ENCODE measurements around the gene AGAP3. TPM values are rescaled to one million over a fixed set of nuclear protein-coding genes. Genes with fewer than 3 reads are reported as not detected.

AGAP3 gene
- total and polyA plus RNA-seq, 4 donors: 45.7 to 247 (median 134) TPM

- DNase-seq (ENCODE audit: low read depth in 4 of 6, low spot score in 6 of 6): peak in 2 of 6 donors; percentile 72 to 73
- Histone ChIP-seq H3K4me1 (ENCODE audit: control insufficient read depth, insufficient read depth, low read length) (peaks cover 70% of the 10 kb centered on the region), H3K27me3 (ENCODE audit: control insufficient read depth, insufficient read depth, low read length) (no peaks in the 10 kb centered on the region), H3K36me3 (ENCODE audit: control insufficient read depth, insufficient read depth, low read length) (peaks cover 35% of the 10 kb centered on the region), H3K27ac (ENCODE audit: low read depth, low read length) (peak overlapping the region; percentile 80), H3K9me3 (ENCODE audit: control insufficient read depth, insufficient read depth, low read length) (no peaks in the 10 kb centered on the region), H3K4me3 (ENCODE audit: low read depth, low read length) (peak overlapping the region; percentile 74)
- WGBS (ENCODE audit: insufficient coverage): 0% methylated on average over 56 of the region's 56 CpGs
These were observed 548 bp downstream of the AGAP3 start for GRCh38 chr7:151086802-151087244.

GRCh38 chr7:151087245-151088018 is 1.2 kb downstream of the AGAP3 start:
- peaks cover 64% of the 10 kb centered on the region for H3K4me1 ChIP-seq (ENCODE audit: control insufficient read depth, insufficient read depth, low read length)
- H3K27me3 ChIP-seq (ENCODE audit: control insufficient read depth, insufficient read depth, low read length): no peaks in the 10 kb centered on the region
- peak overlapping the region; percentile 74 for H3K4me3 ChIP-seq (ENCODE audit: low read depth, low read length)
- peak overlapping the region; percentile 80 for H3K27ac ChIP-seq (ENCODE audit: low read depth, low read length)
- peaks cover 35% of the 10 kb centered on the region for H3K36me3 ChIP-seq (ENCODE audit: control insufficient read depth, insufficient read depth, low read length)
- no peaks in the 10 kb centered on the region for H3K9me3 ChIP-seq (ENCODE audit: control insufficient read depth, insufficient read depth, low read length)
- peak in 2 of 6 donors; percentile 76 to 87 for DNase-seq (ENCODE audit: low read depth in 4 of 6, low spot score in 6 of 6)
- under 1% methylated on average over 70 of the region's 70 CpGs for WGBS (ENCODE audit: insufficient coverage)

- DNase-seq (ENCODE audit: low read depth in 4 of 6, low spot score in 6 of 6): peak in 2 of 6 donors; percentile 31 to 55
- Histone ChIP-seq H3K27ac (ENCODE audit: low read depth, low read length) (peak overlapping the region; percentile 73), H3K9me3 (ENCODE audit: control insufficient read depth, insufficient read depth, low read length) (no peaks in the 10 kb centered on the region), H3K27me3 (ENCODE audit: control insufficient read depth, insufficient read depth, low read length) (no peaks in the 10 kb centered on the region), H3K4me1 (ENCODE audit: control insufficient read depth, insufficient read depth, low read length) (peaks cover 57% of the 10 kb centered on the region), H3K4me3 (ENCODE audit: low read depth, low read length) (peak overlapping the region; percentile 74), H3K36me3 (ENCODE audit: control insufficient read depth, insufficient read depth, low read length) (peaks cover 34% of the 10 kb centered on the region)
- WGBS (ENCODE audit: insufficient coverage): 19% methylated on average over 11 of the region's 16 CpGs
These were observed 2.0 kb downstream of the AGAP3 start for GRCh38 chr7:151088019-151088855.

GRCh38 chr7:151088856-151089699 is 2.8 kb downstream of the AGAP3 start:
- peak in 2 of 6 donors; percentile 13 to 75 for DNase-seq (ENCODE audit: low read depth in 4 of 6, low spot score in 6 of 6)

GRCh38 chr7:151089893-151090730 is 3.8 kb downstream of the AGAP3 start:
- H3K27me3 ChIP-seq (ENCODE audit: control insufficient read depth, insufficient read depth, low read length): no peaks in the 10 kb centered on the region
- peaks cover 41% of the 10 kb centered on the region for H3K36me3 ChIP-seq (ENCODE audit: control insufficient read depth, insufficient read depth, low read length)
- peak overlapping the region; percentile 73 for H3K27ac ChIP-seq (ENCODE audit: low read depth, low read length)
- no peaks in the 10 kb centered on the region for H3K9me3 ChIP-seq (ENCODE audit: control insufficient read depth, insufficient read depth, low read length)
- 79% methylated on average over 11 of the region's 22 CpGs for WGBS (ENCODE audit: insufficient coverage)
- peak in 1 of 6 donors; percentile 47 for DNase-seq (ENCODE audit: low read depth in 4 of 6, low spot score in 6 of 6)
- H3K4me1 ChIP-seq (ENCODE audit: control insufficient read depth, insufficient read depth, low read length): peaks cover 55% of the 10 kb centered on the region
- no peak overlapping the region for H3K4me3 ChIP-seq (ENCODE audit: low read depth, low read length)

More at GRCh38 chr7:151088856-151089699, 2.8 kb downstream of the AGAP3 start:
- Histone ChIP-seq H3K4me3 (ENCODE audit: low read depth, low read length) (peak overlapping the region; percentile 14), H3K9me3 (ENCODE audit: control insufficient read depth, insufficient read depth, low read length) (no peaks in the 10 kb centered on the region), H3K36me3 (ENCODE audit: control insufficient read depth, insufficient read depth, low read length) (peaks cover 37% of the 10 kb centered on the region), H3K4me1 (ENCODE audit: control insufficient read depth, insufficient read depth, low read length) (peaks cover 51% of the 10 kb centered on the region), H3K27me3 (ENCODE audit: control insufficient read depth, insufficient read depth, low read length) (no peaks in the 10 kb centered on the region), H3K27ac (ENCODE audit: low read depth, low read length) (peak overlapping the region; percentile 73)
- WGBS (ENCODE audit: insufficient coverage): 22% methylated on average over 20 of the region's 30 CpGs

GRCh38 chr7:151091003-151091402 is 4.7 kb downstream of the AGAP3 start:
- DNase-seq (ENCODE audit: low read depth in 4 of 6, low spot score in 6 of 6): no peak
- Histone ChIP-seq H3K4me3 (ENCODE audit: low read depth, low read length) (no peak overlapping the region), H3K9me3 (ENCODE audit: control insufficient read depth, insufficient read depth, low read length) (no peaks in the 10 kb centered on the region), H3K27me3 (ENCODE audit: control insufficient read depth, insufficient read depth, low read length) (no peaks in the 10 kb centered on the region), H3K36me3 (ENCODE audit: control insufficient read depth, insufficient read depth, low read length) (peaks cover 43% of the 10 kb centered on the region), H3K4me1 (ENCODE audit: control insufficient read depth, insufficient read depth, low read length) (peaks cover 49% of the 10 kb centered on the region), H3K27ac (ENCODE audit: low read depth, low read length) (no peak overlapping the region)
- WGBS (ENCODE audit: insufficient coverage): 87% methylated on average over 7 of the region's 7 CpGs

GRCh38 chr7:151091431-151091830 is 5.2 kb downstream of the AGAP3 start:
- H3K27ac ChIP-seq (ENCODE audit: low read depth, low read length): no peak overlapping the region
- H3K9me3 ChIP-seq (ENCODE audit: control insufficient read depth, insufficient read depth, low read length): no peaks in the 10 kb centered on the region
- WGBS (ENCODE audit: insufficient coverage): 62% methylated on average over 6 of the region's 6 CpGs
- H3K4me1 ChIP-seq (ENCODE audit: control insufficient read depth, insufficient read depth, low read length): peaks cover 48% of the 10 kb centered on the region
- peaks cover 47% of the 10 kb centered on the region for H3K36me3 ChIP-seq (ENCODE audit: control insufficient read depth, insufficient read depth, low read length)
- H3K27me3 ChIP-seq (ENCODE audit: control insufficient read depth, insufficient read depth, low read length): no peaks in the 10 kb centered on the region
- no peak for DNase-seq (ENCODE audit: low read depth in 4 of 6, low spot score in 6 of 6)
- H3K4me3 ChIP-seq (ENCODE audit: low read depth, low read length): no peak overlapping the region

- peaks cover 48% of the 10 kb centered on the region for H3K4me1 ChIP-seq (ENCODE audit: control insufficient read depth, insufficient read depth, low read length)
- 87% methylated on average over 13 of the region's 14 CpGs for WGBS (ENCODE audit: insufficient coverage)
- no peak overlapping the region for H3K27ac ChIP-seq (ENCODE audit: low read depth, low read length)
- no peaks in the 10 kb centered on the region for H3K27me3 ChIP-seq (ENCODE audit: control insufficient read depth, insufficient read depth, low read length)
- DNase-seq (ENCODE audit: low read depth in 4 of 6, low spot score in 6 of 6): no peak
- no peak overlapping the region for H3K4me3 ChIP-seq (ENCODE audit: low read depth, low read length)
- no peaks in the 10 kb centered on the region for H3K9me3 ChIP-seq (ENCODE audit: control insufficient read depth, insufficient read depth, low read length)
- peaks cover 50% of the 10 kb centered on the region for H3K36me3 ChIP-seq (ENCODE audit: control insufficient read depth, insufficient read depth, low read length)
These were observed 5.7 kb downstream of the AGAP3 start for GRCh38 chr7:151091988-151092387.

Data from spinal cord (tissue), 10 donors.